ENCODE measurements around the gene FOXL3. TPM values are rescaled to one million over a fixed set of nuclear protein-coding genes. Genes with fewer than 3 reads are reported as not detected.

FOXL3 gene
- total RNA-seq, 1 experiment from 2014 or later: not detected

GRCh38 chr7:265998-266850 is 23.7 kb upstream of the FOXL3 start:
- Histone ChIP-seq H3K9me3 (ENCODE audit: control insufficient read depth, low read depth, low read length) (peaks cover 23% of the 10 kb centered on the region), H3K27me3 (ENCODE audit: insufficient read depth, low read length) (no peaks in the 10 kb centered on the region), H3K56ac (ENCODE audit: insufficient read length, low read depth, low read length) (no peak overlapping the region), H3K79me1 (ENCODE audit: insufficient read depth, low read depth, low read length, poor library complexity, severe bottlenecking) (no peaks in the 10 kb centered on the region), H3K4me2 (ENCODE audit: insufficient read depth, insufficient read length, low read length) (no peak overlapping the region), H2BK12ac (ENCODE audit: insufficient read length, low read depth, low read length) (no peak overlapping the region), H3K18ac (ENCODE audit: insufficient read length, low read depth, low read length) (no peak overlapping the region), H3K79me2 (ENCODE audit: insufficient read depth, low read length) (no peaks in the 10 kb centered on the region), H4K8ac (replicated peaks; ENCODE audit: insufficient read length, low read depth, low read length) (no peak overlapping the region), H3K23ac (ENCODE audit: insufficient read length, low read depth, low read length) (no peak overlapping the region), H2AK5ac (ENCODE audit: insufficient read length, low read length) (no peak overlapping the region), H3K23me2 (ENCODE audit: insufficient read length, low read depth, low read length, poor library complexity, severe bottlenecking) (no peaks in the 10 kb centered on the region), H2BK5ac (ENCODE audit: insufficient read length, low read length) (no peak overlapping the region), H3K4me1 (ENCODE audit: insufficient read depth, low read length) (no peaks in the 10 kb centered on the region), H3K4ac (ENCODE audit: low read depth, low read length) (no peak overlapping the region), H3K27ac (ENCODE audit: insufficient read length, low read depth, low read length) (no peak overlapping the region), H2AFZ (ENCODE audit: low read length) (no peak overlapping the region), H4K91ac (ENCODE audit: insufficient read length, low read depth, low read length) (no peak overlapping the region), H2BK15ac (ENCODE audit: low read depth, low read length) (no peak overlapping the region), H3K9ac (ENCODE audit: extremely low read depth, insufficient read length, low read length) (no peak overlapping the region), H4K20me1 (ENCODE audit: control insufficient read depth, insufficient read depth, insufficient read length) (no peaks in the 10 kb centered on the region), H4K5ac (ENCODE audit: insufficient read length, low read depth, low read length) (no peak overlapping the region), H2BK120ac (ENCODE audit: low read depth, low read length, poor library complexity, severe bottlenecking) (no peak overlapping the region), H2BK20ac (ENCODE audit: low read depth, low read length, poor library complexity, severe bottlenecking) (no peak overlapping the region), H3T11ph (ENCODE audit: low read length) (no peak overlapping the region), H3K14ac (ENCODE audit: insufficient read depth, low read length) (no peak overlapping the region; the same call in 1 of the 2 replicates)
- Mint-ChIP-seq H3K9me3 (peaks cover 65 to 76% of the 10 kb centered on the region in 2 experiments), H3K27ac (no peak overlapping the region), H3K4me1 (no peaks in the 10 kb centered on the region), H3K36me3 (ENCODE audit: insufficient read depth in 1 of 3, low read depth in 3 of 3) (peaks cover 28 to 39% (median 30%) of the 10 kb centered on the region in 3 experiments), H3K4me3 (no peak overlapping the region), H3K27me3 (ENCODE audit: low read depth) (peaks cover 54% of the 10 kb centered on the region)
- no CpG with 5 or more reads among the region's 22 CpGs for WGBS (ENCODE audit: extremely low coverage, insufficient read length, low lambda C conversion rate)
- no peak for DNase-seq
- TF ChIP-seq, protein P1, sequence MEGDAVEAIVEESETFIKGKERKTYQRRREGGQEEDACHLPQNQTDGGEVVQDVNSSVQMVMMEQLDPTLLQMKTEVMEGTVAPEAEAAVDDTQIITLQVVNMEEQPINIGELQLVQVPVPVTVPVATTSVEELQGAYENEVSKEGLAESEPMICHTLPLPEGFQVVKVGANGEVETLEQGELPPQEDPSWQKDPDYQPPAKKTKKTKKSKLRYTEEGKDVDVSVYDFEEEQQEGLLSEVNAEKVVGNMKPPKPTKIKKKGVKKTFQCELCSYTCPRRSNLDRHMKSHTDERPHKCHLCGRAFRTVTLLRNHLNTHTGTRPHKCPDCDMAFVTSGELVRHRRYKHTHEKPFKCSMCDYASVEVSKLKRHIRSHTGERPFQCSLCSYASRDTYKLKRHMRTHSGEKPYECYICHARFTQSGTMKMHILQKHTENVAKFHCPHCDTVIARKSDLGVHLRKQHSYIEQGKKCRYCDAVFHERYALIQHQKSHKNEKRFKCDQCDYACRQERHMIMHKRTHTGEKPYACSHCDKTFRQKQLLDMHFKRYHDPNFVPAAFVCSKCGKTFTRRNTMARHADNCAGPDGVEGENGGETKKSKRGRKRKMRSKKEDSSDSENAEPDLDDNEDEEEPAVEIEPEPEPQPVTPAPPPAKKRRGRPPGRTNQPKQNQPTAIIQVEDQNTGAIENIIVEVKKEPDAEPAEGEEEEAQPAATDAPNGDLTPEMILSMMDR (conservative IDR thresholded peaks at IDR 0.05): no peak
